GM12878 (cell line): Measurements from ENCODE around the gene WFDC9. TPM values are rescaled to one million over a fixed set of nuclear protein-coding genes. Genes with fewer than 3 reads are reported as not detected.

Experiments
- ATAC-seq: fragments of 200-7000 bp; cut with Tn5 transposase; 3 replicates; pipeline ENCODE4 v1.9.1; 2020; ENCODE audit warnings: mild to moderate bottlenecking, moderate library complexity
- BruUV-seq: library from RNA; stranded (reverse); fragments of 400-500 nt; replicated peaks from 2 replicates; lab custom pipeline; 2021; lab: Mats Ljungman, UMichigan
- CTCF ChIA-PET: fragments of 300-600 bp; sonication (Branson Sonifier 250); formaldehyde crosslinking; extraction: SDS; loops from one replicate; lab custom pipeline; 2021; ENCODE audit warnings: inconsistent platforms; lab: Yijun Ruan, JAX
- POLR2A ChIA-PET: fragments of 350-600 bp; formaldehyde crosslinking; extraction: SDS; loops from one replicate; lab custom pipeline; 2021; ENCODE audit warnings: inconsistent platforms; lab: Charles Lee
- RAD21 ChIA-PET: fragments of 300-600 bp; sonication (Branson Sonifier 250); formaldehyde crosslinking; loops from one replicate; lab custom pipeline; 2023; ENCODE audit warnings: antibody characterized with exemption; ENCODE audit not compliant: unreplicated experiment; lab: Charles Lee
- SMC1A ChIA-PET: fragments of 300-600 bp; sonication (Branson Sonifier 250); formaldehyde crosslinking; loops from one replicate; lab custom pipeline; 2023; ENCODE audit not compliant: unreplicated experiment, uncharacterized antibody; lab: Charles Lee
- DNase-seq: peaks from one replicate; pipeline ENCODE4 v3.0.0-alpha.2; 2011; ENCODE audit warnings: low read depth, low spot score
- FAIRE-seq: peaks from 3 replicates; lab custom pipeline; 2011; peaks lifted over from hg19 to GRCh38; lab: Jason Lieb, UNC
- H2AFZ ChIP-seq: 2 replicates; pipeline ENCODE4 v1.6.0; 2011; ENCODE audit warnings: low read depth, low read length, control low read depth; ENCODE audit not compliant: control insufficient read depth
- H3K27ac ChIP-seq: 2 replicates; pipeline ENCODE4 v1.5.1; 2011; ENCODE audit warnings: control low read depth; ENCODE audit not compliant: control insufficient read depth, insufficient read depth
- H3K27me3 ChIP-seq, 2 experiments: replicated peaks in 1 of 2; 2 replicates each; pipeline versions ENCODE4 v1.6.0 to v1.6.1; 2011; ENCODE audit warnings: low read length in 1 of 2; ENCODE audit not compliant: control insufficient read depth in 2 of 2, insufficient read depth in 2 of 2
- H3K36me3 ChIP-seq, 2 experiments: 2 replicates each; pipeline ENCODE4 v1.5.1; 2011; ENCODE audit warnings: low read length in 1 of 2; ENCODE audit not compliant: control insufficient read depth in 2 of 2, insufficient read depth in 2 of 2
- H3K4me1 ChIP-seq: 2 replicates; pipeline ENCODE4 v1.6.1; 2011; ENCODE audit warnings: mild to moderate bottlenecking, low read length, moderate library complexity, mixed read lengths; ENCODE audit not compliant: control insufficient read depth, insufficient read depth
- H3K4me2 ChIP-seq: 2 replicates; pipeline ENCODE4 v1.6.0; 2011; ENCODE audit warnings: control low read depth; ENCODE audit not compliant: control insufficient read depth, insufficient read depth
- H3K4me3 ChIP-seq: fragments of 200-600 bp; sonication (generic); 2 replicates; pipeline ENCODE4 v1.5.1; 2016
- H3K79me2 ChIP-seq: 2 replicates; pipeline ENCODE4 v1.6.0; 2011; ENCODE audit warnings: low read length; ENCODE audit not compliant: control insufficient read depth, insufficient read depth
- H3K9ac ChIP-seq: 2 replicates; pipeline ENCODE4 v1.8.0; 2011; ENCODE audit warnings: low read length, control low read depth, mixed read lengths; ENCODE audit not compliant: control insufficient read depth, insufficient read depth
- H3K9me3 ChIP-seq: replicated peaks from 3 replicates; pipeline ENCODE4 v1.5.1; 2011; ENCODE audit warnings: mild to moderate bottlenecking, low read length; ENCODE audit not compliant: control insufficient read depth, insufficient read depth
- H4K20me1 ChIP-seq: 2 replicates; pipeline ENCODE4 v1.6.0; 2011; ENCODE audit not compliant: control insufficient read depth, insufficient read depth
- CBFB ChIP-seq: IDR thresholded peaks from 2 replicates; pipeline ENCODE4 v1.6.1; 2016; ENCODE audit warnings: antibody characterized with exemption, low read depth
- CEBPB ChIP-seq, 2 experiments: fragments of 150-350 bp in 1 of 2; IDR thresholded peaks; 2 replicates each; pipeline ENCODE4 v1.6.1; 2012 to 2014; ENCODE audit warnings: low read depth in 2 of 2, low read length in 2 of 2, borderline replicate concordance in 1 of 2, inconsistent platforms in 1 of 2
- CREM ChIP-seq: IDR thresholded peaks from 2 replicates; pipeline ENCODE4 v1.6.1; 2014; ENCODE audit warnings: antibody characterized with exemption, low read depth
- ETV6 ChIP-seq, 2 experiments: fragments of 450-650 bp in 1 of 2; IDR thresholded peaks in 1 of 2; conservative IDR thresholded peaks in 1 of 2; 2 replicates each; pipeline ENCODE4 v1.6.1; 2014; ENCODE audit warnings: antibody characterized with exemption in 1 of 2, borderline replicate concordance in 1 of 2, low read depth in 1 of 2, mild to moderate bottlenecking in 1 of 2, moderate library complexity in 1 of 2
- HDAC6 ChIP-seq: fragments of 200-600 bp; sonication (generic); IDR thresholded peaks from one replicate; pipeline ENCODE4 v1.8.0; 2017; ENCODE audit warnings: antibody characterized with exemption; ENCODE audit not compliant: unreplicated experiment
- IKZF2 ChIP-seq, 2 experiments: fragments of 450-650 bp; IDR thresholded peaks; 2 replicates each; pipeline ENCODE4 v1.6.1; 2017; ENCODE audit warnings: mild to moderate bottlenecking in 2 of 2, moderate library complexity in 2 of 2
- JUND ChIP-seq: IDR thresholded peaks from 2 replicates; pipeline ENCODE4 v1.6.1; 2012; ENCODE audit warnings: low read depth, mild to moderate bottlenecking, low read length, improper control_type of control experiment, moderate library complexity
- POLR2AphosphoS5 ChIP-seq: IDR thresholded peaks from 2 replicates; pipeline ENCODE4 v1.6.1; 2011; ENCODE audit warnings: mild to moderate bottlenecking, low read length, inconsistent platforms
- TCF3 ChIP-seq: IDR thresholded peaks from 2 replicates; pipeline ENCODE4 v1.6.1; 2012; ENCODE audit warnings: low read depth, mild to moderate bottlenecking, low read length, borderline replicate concordance; ENCODE audit not compliant: insufficient read depth
- ZNF217 ChIP-seq: fragments of 450-650 bp; IDR thresholded peaks from 2 replicates; pipeline ENCODE4 v1.6.1; 2017; ENCODE audit warnings: antibody characterized with exemption, mild to moderate bottlenecking
- in situ Hi-C: fragments of 300-500 bp; cut with MboI; formaldehyde crosslinking; loops from 9 replicates; pipeline ENCODE4 v1.14.3; 2018; ENCODE audit warnings: mixed read lengths
- intact Hi-C: fragments of 100-400 bp; cut with micrococcal nuclease; formaldehyde crosslinking; loops from one replicate; pipeline ENCODE4 v1.14.2; 2022; ENCODE audit not compliant: unreplicated experiment
- polyA plus RNA-seq, 11 experiments: library from polyadenylated mRNA; depleted of rRNA in 4 of 11; unstranded in 6 of 11; stranded (reverse) in 5 of 11; fragments of >200 nt; fragmentation: Nextera tagmentation in 4 of 11; fragmentation: Illumina TruSeq in 1 of 11; extraction: Ambion mirVana in 4 of 11; extraction: Trizol in 1 of 11; gene quantifications; 1 replicate in 1 of 11; 2 replicates in 10 of 11; pipeline versions ENCODE4 v1.2.1 to v1.2.3, GENCODE V29; 2011 to 2016; ENCODE audit warnings: inconsistent platforms in 2 of 11, missing spikeins in 2 of 11, low read depth in 1 of 11
- total RNA-seq, 4 experiments: library from RNA; depleted of rRNA in 3 of 4; stranded (reverse); fragments of >200 nt in 3 of 4; fragmentation: Illumina TruSeq in 1 of 4; extraction: Trizol in 1 of 4; gene quantifications; 2 replicates each; pipeline versions ENCODE4 v1.2.1 to v1.2.3, GENCODE V29; 2013 to 2021
- TF ChIP-seq, protein P1 (sequence below): fragments of 450-650 bp; IDR thresholded peaks from 2 replicates; pipeline ENCODE4 v1.6.1; 2017; ENCODE audit warnings: mild to moderate bottlenecking, moderate library complexity
- TF ChIP-seq, protein P2 (sequence below): IDR thresholded peaks from 2 replicates; pipeline ENCODE4 v1.6.1; 2012; ENCODE audit warnings: mild to moderate bottlenecking, low read depth, low read length

Gene WFDC9
- total and polyA plus RNA-seq, 10 of the 15 experiments (the other 5 are each of a cell fraction or from before 2014, with no cell fraction given): not detected

DNA sequence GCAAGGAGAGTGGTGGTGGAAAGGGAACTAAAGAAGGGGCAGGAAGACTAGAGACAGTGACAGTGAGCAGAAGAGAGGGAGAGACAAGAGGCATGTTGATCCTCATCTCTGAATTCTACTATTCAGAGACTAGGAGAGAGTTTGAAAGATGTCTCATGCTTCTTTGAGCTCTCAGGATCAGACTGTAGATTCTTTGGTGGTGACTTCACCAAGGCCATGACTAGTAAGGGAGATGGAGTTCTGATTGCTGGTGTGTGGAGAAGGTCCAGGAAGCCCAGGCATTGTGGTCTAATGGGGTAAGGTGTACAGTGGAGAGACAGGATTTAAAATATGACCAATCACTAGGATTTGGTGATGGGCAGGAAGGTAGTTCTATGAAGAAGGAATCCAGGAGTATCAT, 713 bp downstream of the WFDC9 start:
- ChIA-PET CTCF (interaction anchor here (1.0 to 4.6 kb wide), 3 partner anchors 14 to 141 kb away, joined by 3 to 26 read pairs (median 11); no protein-coding TSS in a partner anchor), SMC1A (interaction anchor here (0.7 kb wide), 1 partner anchor 44 kb away, joined by 3 read pairs; no protein-coding TSS in a partner anchor), POLR2A (no interaction called here), RAD21 (no interaction called here)
- Histone ChIP-seq H3K4me1 (no peaks in the 10 kb centered on the region), H2AFZ (no peak overlapping the region), H3K9ac (no peak overlapping the region), H3K79me2 (no peaks in the 10 kb centered on the region), H3K36me3 (no peaks in the 10 kb centered on the region), H3K4me2 (no peak overlapping the region), H3K27ac (no peak overlapping the region), H3K27me3 (no peaks in the 10 kb centered on the region; a peak in 1 of 4 replicates), H4K20me1 (no peaks in the 10 kb centered on the region), H3K4me3 (no peak overlapping the region), H3K9me3 (no peaks in the 10 kb centered on the region)
- DNase-seq (no peak), FAIRE-seq (no peak), ATAC-seq (no peak)
- in situ Hi-C loops (no loop called here), intact Hi-C loops (no loop called here)
- BruUV-seq: no TSS peak
- TF ChIP-seq TCF3 (no peak), ETV6 (conservative IDR thresholded peaks at IDR 0.05 in 1 of 2, IDR thresholded peaks at IDR 0.05 in 1 of 2; ENCODE audit: borderline replicate concordance in 1 of 2, low read depth in 1 of 2) (no peak), IKZF2 (IDR thresholded peaks at IDR 0.05) (no peak), CBFB (no peak), ZNF217 (no peak), POLR2AphosphoS5 (no peak), HDAC6 (no peak), JUND (no peak), CREM (no peak), CEBPB (IDR thresholded peaks at IDR 0.05; ENCODE audit: borderline replicate concordance in 1 of 2, low read depth in 2 of 2, low read length in 2 of 2) (no peak)
- TF ChIP-seq, protein P1, sequence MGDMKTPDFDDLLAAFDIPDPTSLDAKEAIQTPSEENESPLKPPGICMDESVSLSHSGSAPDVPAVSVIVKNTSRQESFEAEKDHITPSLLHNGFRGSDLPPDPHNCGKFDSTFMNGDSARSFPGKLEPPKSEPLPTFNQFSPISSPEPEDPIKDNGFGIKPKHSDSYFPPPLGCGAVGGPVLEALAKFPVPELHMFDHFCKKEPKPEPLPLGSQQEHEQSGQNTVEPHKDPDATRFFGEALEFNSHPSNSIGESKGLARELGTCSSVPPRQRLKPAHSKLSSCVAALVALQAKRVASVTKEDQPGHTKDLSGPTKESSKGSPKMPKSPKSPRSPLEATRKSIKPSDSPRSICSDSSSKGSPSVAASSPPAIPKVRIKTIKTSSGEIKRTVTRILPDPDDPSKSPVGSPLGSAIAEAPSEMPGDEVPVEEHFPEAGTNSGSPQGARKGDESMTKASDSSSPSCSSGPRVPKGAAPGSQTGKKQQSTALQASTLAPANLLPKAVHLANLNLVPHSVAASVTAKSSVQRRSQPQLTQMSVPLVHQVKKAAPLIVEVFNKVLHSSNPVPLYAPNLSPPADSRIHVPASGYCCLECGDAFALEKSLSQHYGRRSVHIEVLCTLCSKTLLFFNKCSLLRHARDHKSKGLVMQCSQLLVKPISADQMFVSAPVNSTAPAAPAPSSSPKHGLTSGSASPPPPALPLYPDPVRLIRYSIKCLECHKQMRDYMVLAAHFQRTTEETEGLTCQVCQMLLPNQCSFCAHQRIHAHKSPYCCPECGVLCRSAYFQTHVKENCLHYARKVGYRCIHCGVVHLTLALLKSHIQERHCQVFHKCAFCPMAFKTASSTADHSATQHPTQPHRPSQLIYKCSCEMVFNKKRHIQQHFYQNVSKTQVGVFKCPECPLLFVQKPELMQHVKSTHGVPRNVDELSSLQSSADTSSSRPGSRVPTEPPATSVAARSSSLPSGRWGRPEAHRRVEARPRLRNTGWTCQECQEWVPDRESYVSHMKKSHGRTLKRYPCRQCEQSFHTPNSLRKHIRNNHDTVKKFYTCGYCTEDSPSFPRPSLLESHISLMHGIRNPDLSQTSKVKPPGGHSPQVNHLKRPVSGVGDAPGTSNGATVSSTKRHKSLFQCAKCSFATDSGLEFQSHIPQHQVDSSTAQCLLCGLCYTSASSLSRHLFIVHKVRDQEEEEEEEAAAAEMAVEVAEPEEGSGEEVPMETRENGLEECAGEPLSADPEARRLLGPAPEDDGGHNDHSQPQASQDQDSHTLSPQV: no peak
- TF ChIP-seq, protein P2, sequence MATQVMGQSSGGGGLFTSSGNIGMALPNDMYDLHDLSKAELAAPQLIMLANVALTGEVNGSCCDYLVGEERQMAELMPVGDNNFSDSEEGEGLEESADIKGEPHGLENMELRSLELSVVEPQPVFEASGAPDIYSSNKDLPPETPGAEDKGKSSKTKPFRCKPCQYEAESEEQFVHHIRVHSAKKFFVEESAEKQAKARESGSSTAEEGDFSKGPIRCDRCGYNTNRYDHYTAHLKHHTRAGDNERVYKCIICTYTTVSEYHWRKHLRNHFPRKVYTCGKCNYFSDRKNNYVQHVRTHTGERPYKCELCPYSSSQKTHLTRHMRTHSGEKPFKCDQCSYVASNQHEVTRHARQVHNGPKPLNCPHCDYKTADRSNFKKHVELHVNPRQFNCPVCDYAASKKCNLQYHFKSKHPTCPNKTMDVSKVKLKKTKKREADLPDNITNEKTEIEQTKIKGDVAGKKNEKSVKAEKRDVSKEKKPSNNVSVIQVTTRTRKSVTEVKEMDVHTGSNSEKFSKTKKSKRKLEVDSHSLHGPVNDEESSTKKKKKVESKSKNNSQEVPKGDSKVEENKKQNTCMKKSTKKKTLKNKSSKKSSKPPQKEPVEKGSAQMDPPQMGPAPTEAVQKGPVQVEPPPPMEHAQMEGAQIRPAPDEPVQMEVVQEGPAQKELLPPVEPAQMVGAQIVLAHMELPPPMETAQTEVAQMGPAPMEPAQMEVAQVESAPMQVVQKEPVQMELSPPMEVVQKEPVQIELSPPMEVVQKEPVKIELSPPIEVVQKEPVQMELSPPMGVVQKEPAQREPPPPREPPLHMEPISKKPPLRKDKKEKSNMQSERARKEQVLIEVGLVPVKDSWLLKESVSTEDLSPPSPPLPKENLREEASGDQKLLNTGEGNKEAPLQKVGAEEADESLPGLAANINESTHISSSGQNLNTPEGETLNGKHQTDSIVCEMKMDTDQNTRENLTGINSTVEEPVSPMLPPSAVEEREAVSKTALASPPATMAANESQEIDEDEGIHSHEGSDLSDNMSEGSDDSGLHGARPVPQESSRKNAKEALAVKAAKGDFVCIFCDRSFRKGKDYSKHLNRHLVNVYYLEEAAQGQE: no peak
